Natural killer cell (primary cell): ENCODE data around the gene PDXK. TPM values are rescaled to one million over a fixed set of nuclear protein-coding genes. Genes with fewer than 3 reads are reported as not detected.
A peak's percentile ranks its signal among the peaks of the same experiment; 100 is the strongest.

ENCODE experiments used
- ATAC-seq, 3 donors: fragments of 150-1000 bp in 2 of 3; fragments of 200-7000 bp in 1 of 3; cut with Tn5 transposase; 1 replicate in 1 of 3; 2 replicates in 2 of 3; pipeline ENCODE4 v1.10.0; 2021; ENCODE audit warnings: mild to moderate bottlenecking in 2 of 3, moderate library complexity in 2 of 3
- DNase-seq, 2 donors: peaks; one replicate each; pipeline versions ENCODE4 v3.0.0 to v3.0.0-alpha.2; 2013 to 2021; ENCODE audit warnings: mixed read lengths in 1 of 2
- H3K27ac ChIP-seq: one replicate; pipeline ENCODE4 v1.5.1; 2013; ENCODE audit warnings: mild to moderate bottlenecking, low read length
- H3K27me3 ChIP-seq: one replicate; pipeline ENCODE4 v1.6.1; 2013; ENCODE audit warnings: low read length; ENCODE audit not compliant: control insufficient read depth, insufficient read depth
- H3K36me3 ChIP-seq: one replicate; pipeline ENCODE4 v1.6.1; 2013; ENCODE audit warnings: low read length; ENCODE audit not compliant: control insufficient read depth, insufficient read depth
- H3K4me1 ChIP-seq: one replicate; pipeline ENCODE4 v1.6.1; 2013; ENCODE audit warnings: low read length; ENCODE audit not compliant: control insufficient read depth, insufficient read depth
- H3K4me3 ChIP-seq: one replicate; pipeline ENCODE4 v1.5.1; 2013; ENCODE audit warnings: low read length
- H3K9me3 ChIP-seq: one replicate; pipeline ENCODE4 v1.6.1; 2013; ENCODE audit warnings: low read length; ENCODE audit not compliant: control insufficient read depth, insufficient read depth
- H3K27ac Mint-ChIP-seq, 2 donors: one replicate each; pipeline ENCODE4 v1.8.0; 2022; ENCODE audit warnings: mild to moderate bottlenecking in 2 of 2, mixed read lengths in 2 of 2, moderate library complexity in 1 of 2
- H3K27me3 Mint-ChIP-seq, 2 donors: one replicate each; pipeline ENCODE4 v1.8.0; 2022; ENCODE audit warnings: low read depth in 2 of 2, mixed read lengths in 2 of 2
- H3K36me3 Mint-ChIP-seq: one replicate; pipeline ENCODE4 v1.8.0; 2022; ENCODE audit warnings: mixed read lengths
- H3K4me1 Mint-ChIP-seq, 2 donors: one replicate each; pipeline ENCODE4 v1.8.0; 2022; ENCODE audit warnings: mixed read lengths in 2 of 2
- H3K4me3 Mint-ChIP-seq: one replicate; pipeline ENCODE4 v1.8.0; 2022; ENCODE audit warnings: mild to moderate bottlenecking, moderate library complexity, mixed read lengths
- H3K9me3 Mint-ChIP-seq, 2 donors: one replicate each; pipeline ENCODE4 v1.8.0; 2022; ENCODE audit warnings: mixed read lengths in 2 of 2
- WGBS: methylation state at CpG from one replicate; pipeline ENCODE4 v1.1.7; 2013; ENCODE audit warnings: missing lambda C conversion rate; ENCODE audit not compliant: insufficient coverage; 5-methylcytosine and 5-hydroxymethylcytosine counted together
- intact Hi-C: fragments of 100-400 bp; cut with micrococcal nuclease; formaldehyde crosslinking; loops from one replicate; pipeline ENCODE4 v1.14.2; 2022
- total RNA-seq, 4 donors: library from RNA; stranded (reverse); fragments of 120-200 nt in 1 of 4; gene quantifications; one replicate each; pipeline versions ENCODE4 v1.2.3 to v1.2.4, GENCODE V29; 2013 to 2022
- TF ChIP-seq, protein P1 (sequence below): fragments of 200-600 bp; IDR thresholded peaks from one replicate; pipeline ENCODE4 v1.8.0; 2022; ENCODE audit warnings: antibody characterized with exemption

Gene PDXK
- total RNA-seq, 3 donors from 2014 or later (not counting 1 experiment from before 2014, with no cell fraction given): 73.8 to 77.0 (median 74.6) TPM

DNA sequence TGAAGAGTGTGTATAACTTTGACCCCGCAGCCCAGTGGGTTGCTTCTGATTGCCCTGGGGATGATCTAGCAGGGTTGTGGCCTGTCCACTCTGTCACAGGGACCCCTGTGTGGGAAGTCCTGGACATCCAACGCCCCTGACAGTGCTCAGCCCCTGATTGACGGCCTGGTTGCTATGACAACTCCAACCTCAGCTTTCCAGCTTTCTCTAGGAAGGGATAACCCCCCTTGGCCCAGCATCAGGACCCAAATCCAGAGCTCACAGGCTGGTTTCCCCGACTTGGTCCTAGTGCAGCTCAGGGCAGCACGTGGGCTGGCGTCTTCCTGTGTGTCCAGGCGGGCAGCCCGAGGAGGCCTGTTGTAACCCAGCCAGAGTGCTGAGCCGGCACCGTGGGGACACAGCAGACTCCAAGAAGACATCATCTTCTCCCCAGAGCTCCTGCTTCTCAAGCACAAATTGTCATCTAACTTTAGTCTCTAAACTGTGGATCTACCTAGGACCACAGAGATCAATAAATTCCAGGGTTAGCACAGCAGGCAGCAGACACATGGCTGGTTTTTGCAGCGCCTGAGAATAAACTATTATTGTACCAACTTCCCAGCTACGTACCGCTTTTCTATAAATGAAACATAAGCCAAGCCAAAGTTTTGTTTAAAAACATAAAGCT, 18.9 kb upstream of the PDXK start:
- ATAC-seq: no peak
- WGBS: 84% methylated on average over 13 of the region's 13 CpGs

DNA sequence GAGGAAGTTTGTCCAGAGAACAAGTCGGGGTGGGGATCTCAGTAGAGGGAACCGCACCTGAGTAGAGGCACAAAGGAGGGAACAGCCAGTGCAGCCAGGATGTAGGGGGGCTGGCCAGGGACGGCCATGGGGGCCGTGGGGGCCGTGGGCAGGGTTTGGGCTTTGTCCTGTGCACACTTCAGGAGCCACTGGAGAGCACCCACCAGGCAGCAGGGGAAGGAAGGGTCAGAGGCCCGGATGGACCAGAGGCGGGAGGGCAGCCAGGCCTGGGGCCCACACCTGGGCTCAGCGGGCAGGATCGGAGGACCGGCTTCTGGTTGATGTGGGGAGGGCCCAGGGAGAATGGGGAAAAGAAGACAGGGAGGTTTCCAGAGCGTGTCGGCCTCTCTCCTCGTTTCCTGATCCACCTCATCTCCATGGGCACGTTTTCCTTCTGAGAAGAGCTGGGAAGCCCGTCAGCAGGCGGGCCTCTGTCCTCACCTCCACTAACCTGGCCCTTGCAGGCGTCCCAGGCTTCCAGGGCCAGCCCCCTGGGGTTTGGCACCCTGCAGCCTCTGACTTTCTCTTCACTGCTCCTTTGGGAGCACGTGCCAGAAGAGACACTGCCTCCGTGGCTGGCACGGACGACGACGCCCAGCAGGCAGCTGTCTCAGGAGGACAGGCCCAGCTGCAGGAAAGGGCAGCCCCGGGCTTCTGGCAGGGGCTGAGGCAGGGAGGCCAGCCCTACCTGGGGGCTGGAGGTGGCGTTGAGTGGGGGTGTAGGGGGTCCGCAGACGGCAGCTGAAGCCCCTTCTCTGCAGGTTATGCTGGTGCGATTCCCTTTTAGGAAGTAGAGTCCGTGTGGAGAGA, 16.8 kb upstream of the PDXK start:
- Mint-ChIP-seq H3K4me3 (peak overlapping the region; percentile 88), H3K36me3 (no peaks in the 10 kb centered on the region), H3K4me1 (peaks cover 11% of the 10 kb centered on the region in 2 donors), H3K9me3 (no peaks in the 10 kb centered on the region), H3K27ac (peak overlapping the region in 1 of 2 donors; percentile 82), H3K27me3 (no peaks in the 10 kb centered on the region)
- ATAC-seq (no peak), DNase-seq (no peak)
- WGBS: 80% methylated on average over 29 of the region's 29 CpGs
- TF ChIP-seq, protein P1, sequence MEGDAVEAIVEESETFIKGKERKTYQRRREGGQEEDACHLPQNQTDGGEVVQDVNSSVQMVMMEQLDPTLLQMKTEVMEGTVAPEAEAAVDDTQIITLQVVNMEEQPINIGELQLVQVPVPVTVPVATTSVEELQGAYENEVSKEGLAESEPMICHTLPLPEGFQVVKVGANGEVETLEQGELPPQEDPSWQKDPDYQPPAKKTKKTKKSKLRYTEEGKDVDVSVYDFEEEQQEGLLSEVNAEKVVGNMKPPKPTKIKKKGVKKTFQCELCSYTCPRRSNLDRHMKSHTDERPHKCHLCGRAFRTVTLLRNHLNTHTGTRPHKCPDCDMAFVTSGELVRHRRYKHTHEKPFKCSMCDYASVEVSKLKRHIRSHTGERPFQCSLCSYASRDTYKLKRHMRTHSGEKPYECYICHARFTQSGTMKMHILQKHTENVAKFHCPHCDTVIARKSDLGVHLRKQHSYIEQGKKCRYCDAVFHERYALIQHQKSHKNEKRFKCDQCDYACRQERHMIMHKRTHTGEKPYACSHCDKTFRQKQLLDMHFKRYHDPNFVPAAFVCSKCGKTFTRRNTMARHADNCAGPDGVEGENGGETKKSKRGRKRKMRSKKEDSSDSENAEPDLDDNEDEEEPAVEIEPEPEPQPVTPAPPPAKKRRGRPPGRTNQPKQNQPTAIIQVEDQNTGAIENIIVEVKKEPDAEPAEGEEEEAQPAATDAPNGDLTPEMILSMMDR: no peak
- Histone ChIP-seq H3K36me3 (no peaks in the 10 kb centered on the region), H3K27me3 (no peaks in the 10 kb centered on the region), H3K27ac (no peak overlapping the region), H3K9me3 (no peaks in the 10 kb centered on the region), H3K4me3 (no peak overlapping the region), H3K4me1 (peaks cover 33% of the 10 kb centered on the region)
- intact Hi-C loops: no loop called here

More for the DNA sequence above, 18.9 kb upstream of the PDXK start:
- Histone ChIP-seq H3K27ac (no peak overlapping the region), H3K4me1 (peaks cover 33% of the 10 kb centered on the region), H3K27me3 (no peaks in the 10 kb centered on the region), H3K36me3 (peaks cover 4% of the 10 kb centered on the region), H3K9me3 (no peaks in the 10 kb centered on the region), H3K4me3 (no peak overlapping the region)
- Mint-ChIP-seq H3K27me3 (no peaks in the 10 kb centered on the region), H3K36me3 (no peaks in the 10 kb centered on the region), H3K27ac (no peak overlapping the region), H3K4me3 (no peak overlapping the region), H3K4me1 (peaks cover 11% of the 10 kb centered on the region in 2 donors), H3K9me3 (no peaks in the 10 kb centered on the region)
- no peak for DNase-seq
- intact Hi-C loops: no loop called here
- TF ChIP-seq, protein P1: no peak

DNA sequence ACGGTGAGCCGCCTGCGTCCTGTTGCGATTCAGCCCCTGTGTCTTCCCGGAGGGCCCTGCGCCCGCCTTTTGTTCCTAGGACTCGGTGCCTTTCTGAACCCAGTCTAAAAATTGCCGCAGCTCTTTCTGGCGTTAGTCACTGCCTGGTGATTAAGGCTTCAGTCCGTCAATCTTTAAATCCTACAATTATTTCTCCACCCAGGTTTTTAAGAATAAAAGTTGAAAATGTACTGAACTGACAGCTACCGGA, 16.2 kb upstream of the PDXK start:
- H3K27ac Mint-ChIP-seq: peak overlapping the region; percentile 63 to 82
- intact Hi-C loops: no loop called here
- peaks cover 11% of the 10 kb centered on the region in 2 donors for H3K4me1 Mint-ChIP-seq
- DNase-seq (no peak), ATAC-seq (peak in 2 of 3 donors; percentile 16 to 25)
- Histone ChIP-seq H3K27me3 (no peaks in the 10 kb centered on the region), H3K4me3 (no peak overlapping the region), H3K4me1 (peaks cover 33% of the 10 kb centered on the region), H3K36me3 (no peaks in the 10 kb centered on the region), H3K27ac (no peak overlapping the region), H3K9me3 (no peaks in the 10 kb centered on the region)
- WGBS: 42% methylated on average over 12 of the region's 12 CpGs
- no peaks in the 10 kb centered on the region for H3K9me3 Mint-ChIP-seq
- TF ChIP-seq, protein P1: no peak
- H3K4me3 Mint-ChIP-seq: peak overlapping the region; percentile 88
- no peaks in the 10 kb centered on the region for H3K27me3 Mint-ChIP-seq
- H3K36me3 Mint-ChIP-seq: no peaks in the 10 kb centered on the region
